PC-3 (cell line): ENCODE data around the gene NFIL3. TPM values are rescaled to one million over a fixed set of nuclear protein-coding genes. Genes with fewer than 3 reads are reported as not detected.

Experiments used
- ATAC-seq: fragments of 200-7000 bp; cut with Tn5 transposase; 2 replicates; pipeline ENCODE4 v1.9.1; 2020; ENCODE audit warnings: mild to moderate bottlenecking, moderate library complexity
- BruUV-seq: library from RNA; stranded (reverse); fragments of 400-500 nt; replicated peaks from 2 replicates; lab custom pipeline; 2021; lab: Mats Ljungman, UMichigan
- CTCF ChIA-PET: fragments of 300-600 bp; sonication (Branson Sonifier 250); formaldehyde crosslinking; loops from one replicate; lab custom pipeline; 2022; ENCODE audit warnings: antibody characterized with exemption; lab: Charles Lee
- POLR2A ChIA-PET: fragments of 300-600 bp; sonication (Branson Sonifier 250); formaldehyde crosslinking; loops from one replicate; lab custom pipeline; 2022; ENCODE audit warnings: antibody characterized with exemption; ENCODE audit not compliant: unreplicated experiment; lab: Charles Lee
- DNase-seq: peaks from one replicate; pipeline ENCODE4 v3.0.0-alpha.2; 2015
- H2AFZ ChIP-seq: fragments of 300-600 bp; sonication (generic); 2 replicates; pipeline ENCODE4 v1.6.0; 2016; ENCODE audit warnings: antibody characterized with exemption, low read length
- H3F3A ChIP-seq: fragments of 300-600 bp; sonication (generic); one replicate; pipeline ENCODE4 v1.6.0; 2017; ENCODE audit warnings: antibody characterized with exemption, low read length, control low read depth, mild to moderate bottlenecking; ENCODE audit not compliant: unreplicated experiment
- H3K27ac ChIP-seq: fragments of 300-600 bp; sonication (generic); 2 replicates; pipeline ENCODE4 v1.5.1; 2016; ENCODE audit warnings: mild to moderate bottlenecking, low read length
- H3K27me3 ChIP-seq: fragments of 300-600 bp; sonication (generic); 2 replicates; pipeline ENCODE4 v1.6.1; 2016; ENCODE audit warnings: low read length, mixed read lengths
- H3K36me3 ChIP-seq: fragments of 300-600 bp; sonication (generic); 2 replicates; pipeline ENCODE4 v1.6.1; 2016; ENCODE audit warnings: low read depth, mixed run types, low read length, mixed read lengths
- H3K4me1 ChIP-seq: fragments of 300-600 bp; sonication (generic); 2 replicates; pipeline ENCODE4 v1.5.1; 2016; ENCODE audit warnings: low read length; ENCODE audit not compliant: insufficient read depth
- H3K4me2 ChIP-seq: fragments of 300-600 bp; sonication (generic); 2 replicates; pipeline ENCODE4 v1.6.0; 2016; ENCODE audit warnings: low read length
- H3K4me3 ChIP-seq: fragments of 300-600 bp; sonication (generic); 2 replicates; pipeline ENCODE4 v1.5.1; 2016; ENCODE audit warnings: mild to moderate bottlenecking, low read length, mixed read lengths
- H3K79me2 ChIP-seq: fragments of 300-600 bp; sonication (generic); 2 replicates; pipeline ENCODE4 v1.6.1; 2017; ENCODE audit warnings: low read length, mixed read lengths
- H3K9ac ChIP-seq: fragments of 300-600 bp; sonication (generic); 2 replicates; pipeline ENCODE4 v1.6.0; 2016; ENCODE audit warnings: mild to moderate bottlenecking, low read length
- H3K9me2 ChIP-seq: fragments of 300-600 bp; sonication (generic); replicated peaks from 2 replicates; pipeline ENCODE4 v1.6.1; 2016; ENCODE audit warnings: mixed run types, low read length, mixed read lengths
- H3K9me3 ChIP-seq: fragments of 300-600 bp; sonication (generic); 2 replicates; pipeline ENCODE4 v1.6.1; 2016; ENCODE audit warnings: low read length, mixed read lengths
- H4K20me1 ChIP-seq: fragments of 300-600 bp; sonication (generic); 2 replicates; pipeline ENCODE4 v1.6.1; 2016; ENCODE audit warnings: low read length, mixed read lengths
- EZH2 ChIP-seq: fragments of 300-600 bp; sonication (generic); IDR thresholded peaks from one replicate; pipeline ENCODE4 v1.6.1; 2017; ENCODE audit warnings: antibody characterized with exemption, mild to moderate bottlenecking, low read length; ENCODE audit not compliant: unreplicated experiment
- EZH2phosphoT487 ChIP-seq: fragments of 300-600 bp; sonication (generic); IDR thresholded peaks from 2 replicates; pipeline ENCODE4 v1.6.1; 2018; ENCODE audit warnings: mild to moderate bottlenecking, antibody characterized with exemption, low read length, borderline replicate concordance
- intact Hi-C: fragments of 100-400 bp; cut with micrococcal nuclease; formaldehyde crosslinking; loops from 2 replicates; pipeline ENCODE4 v1.9.0; 2023
- total RNA-seq: library from RNA; depleted of rRNA; stranded (reverse); fragments of >200 nt; gene quantifications from 2 replicates; pipeline ENCODE4 v1.2.3, GENCODE V29; 2014
- TF ChIP-seq, protein P1 (sequence below): fragments of 300-600 bp; sonication (generic); conservative IDR thresholded peaks from 2 replicates; pipeline ENCODE4 v1.5.1; 2017; ENCODE audit warnings: antibody characterized with exemption, low read depth, mild to moderate bottlenecking, low read length

Gene NFIL3
- total RNA-seq, 1 experiment from 2014 or later, result 5.4 TPM

- H3K36me3 ChIP-seq, result peaks cover 14% of the 10 kb centered on the region; the same call in 1 of the 2 replicates
- no peaks in the 10 kb centered on the region for H3K9me2 ChIP-seq
- no peak overlapping the region for H2AFZ ChIP-seq
- no peak overlapping the region for H3K4me3 ChIP-seq
- POLR2A ChIA-PET, result no interaction called here
- H4K20me1 ChIP-seq, result 0 out of 2 replicates have a peak, but pooled peaks cover 9% of the 10 kb centered on the region
- DNase-seq (peak; percentile 71), ATAC-seq (peak; percentile 92)
- CTCF ChIA-PET, result no interaction called here
- intact Hi-C loops, result loop anchor here (2.0 kb wide), 1 partner anchor 13 kb away; no protein-coding TSS in a partner anchor
- no peaks in the 10 kb centered on the region for H3K9me3 ChIP-seq
- H3K4me1 ChIP-seq, result peaks cover 24% of the 10 kb centered on the region
- peak overlapping the region; percentile 29; the same call in 1 of the 2 replicates for H3K4me2 ChIP-seq
- TF ChIP-seq, protein P1, sequence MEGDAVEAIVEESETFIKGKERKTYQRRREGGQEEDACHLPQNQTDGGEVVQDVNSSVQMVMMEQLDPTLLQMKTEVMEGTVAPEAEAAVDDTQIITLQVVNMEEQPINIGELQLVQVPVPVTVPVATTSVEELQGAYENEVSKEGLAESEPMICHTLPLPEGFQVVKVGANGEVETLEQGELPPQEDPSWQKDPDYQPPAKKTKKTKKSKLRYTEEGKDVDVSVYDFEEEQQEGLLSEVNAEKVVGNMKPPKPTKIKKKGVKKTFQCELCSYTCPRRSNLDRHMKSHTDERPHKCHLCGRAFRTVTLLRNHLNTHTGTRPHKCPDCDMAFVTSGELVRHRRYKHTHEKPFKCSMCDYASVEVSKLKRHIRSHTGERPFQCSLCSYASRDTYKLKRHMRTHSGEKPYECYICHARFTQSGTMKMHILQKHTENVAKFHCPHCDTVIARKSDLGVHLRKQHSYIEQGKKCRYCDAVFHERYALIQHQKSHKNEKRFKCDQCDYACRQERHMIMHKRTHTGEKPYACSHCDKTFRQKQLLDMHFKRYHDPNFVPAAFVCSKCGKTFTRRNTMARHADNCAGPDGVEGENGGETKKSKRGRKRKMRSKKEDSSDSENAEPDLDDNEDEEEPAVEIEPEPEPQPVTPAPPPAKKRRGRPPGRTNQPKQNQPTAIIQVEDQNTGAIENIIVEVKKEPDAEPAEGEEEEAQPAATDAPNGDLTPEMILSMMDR, result no peak
- TF ChIP-seq EZH2phosphoT487 (no peak), EZH2 (no peak)
- no TSS peak for BruUV-seq
- H3K27ac ChIP-seq, result no peak overlapping the region
- H3K79me2 ChIP-seq, result peaks cover 20% of the 10 kb centered on the region
- no peak overlapping the region for H3K9ac ChIP-seq
- H3F3A ChIP-seq, result no peaks in the 10 kb centered on the region
- H3K27me3 ChIP-seq, result no peaks in the 10 kb centered on the region
Observed at GRCh38 chr9:91407580-91408318, 15.9 kb downstream of the NFIL3 start.

DNA sequence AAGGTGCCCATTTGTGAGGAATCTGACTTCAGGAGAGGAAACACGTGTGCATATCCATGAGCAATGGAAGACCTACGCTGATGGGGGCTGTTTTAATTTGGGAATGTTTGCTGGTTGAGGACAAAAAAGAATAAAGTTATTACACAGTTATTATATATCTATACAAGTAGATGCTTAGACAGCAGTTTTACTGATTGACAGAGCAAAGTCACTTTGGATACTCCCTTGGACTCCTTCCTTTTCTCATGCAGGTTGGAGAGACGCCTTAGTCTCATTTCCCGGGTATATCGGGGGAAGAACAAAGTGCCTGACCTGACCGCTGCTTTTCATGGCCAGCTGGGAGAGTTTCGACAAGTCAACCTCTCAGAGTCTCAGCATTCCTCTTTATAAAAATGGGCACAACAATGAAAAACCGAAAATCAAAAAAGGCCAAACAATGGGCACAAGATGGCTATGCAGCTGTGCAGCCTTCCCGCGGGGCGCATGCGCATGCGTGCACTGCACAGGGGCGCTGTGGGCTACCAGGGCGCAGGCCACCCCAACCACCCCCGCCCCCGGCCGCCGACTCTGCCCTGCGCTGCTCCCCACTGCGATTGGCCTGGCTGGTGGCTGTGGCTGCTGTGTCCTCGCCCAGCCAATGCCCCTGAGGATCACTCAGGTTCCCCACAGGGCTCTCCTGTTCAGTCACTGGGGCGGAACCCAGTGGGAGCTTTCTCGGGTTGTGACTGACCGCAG lies 18.1 kb downstream of the NFIL3 start:
- Histone ChIP-seq H2AFZ (no peak overlapping the region), H3K9me3 (no peaks in the 10 kb centered on the region), H3K4me2 (no peak overlapping the region), H3K9me2 (no peaks in the 10 kb centered on the region), H3K9ac (no peak overlapping the region), H3K79me2 (peaks cover 13% of the 10 kb centered on the region; the same call in 1 of the 2 replicates), H3K36me3 (peaks cover 12% of the 10 kb centered on the region; the same call in 1 of the 2 replicates), H3K4me1 (peaks cover 12% of the 10 kb centered on the region), H3K27me3 (no peaks in the 10 kb centered on the region), H3K4me3 (no peak overlapping the region), H3K27ac (no peak overlapping the region), H3F3A (no peaks in the 10 kb centered on the region), H4K20me1 (no peaks in the 10 kb centered on the region)
- intact Hi-C loops, result no loop called here
- ATAC-seq, result no peak
- CTCF ChIA-PET, result no interaction called here
- POLR2A ChIA-PET, result no interaction called here
- no peak for DNase-seq
- no TSS peak for BruUV-seq
- TF ChIP-seq, protein P1, result no peak
- TF ChIP-seq EZH2phosphoT487 (no peak), EZH2 (no peak)
